RWPE2 (cell line): ENCODE measurements around the gene SPIN1.

Experiments used
- ATAC-seq: fragments of 200-7000 bp; cut with Tn5 transposase; 3 replicates; pipeline ENCODE4 v1.9.1; 2021; ENCODE audit warnings: low read depth
- DNase-seq: peaks from one replicate; pipeline ENCODE4 v3.0.0-alpha.2; 2020; ENCODE audit warnings: low spot score
- H3K27ac ChIP-seq: fragments of 450-650 bp; 2 replicates; pipeline ENCODE4 v1.5.1; 2017; ENCODE audit warnings: mild to moderate bottlenecking; ENCODE audit not compliant: poor library complexity, severe bottlenecking
- H3K27me3 ChIP-seq: fragments of 250-450 bp; sonication (Bioruptor Pico); 2 replicates; pipeline ENCODE4 v1.5.1; 2021; ENCODE audit warnings: mild to moderate bottlenecking, moderate library complexity; ENCODE audit not compliant: insufficient read depth, poor library complexity, severe bottlenecking
- H3K36me3 ChIP-seq: fragments of 250-450 bp; sonication (Bioruptor Pico); 2 replicates; pipeline ENCODE4 v1.5.1; 2020; ENCODE audit warnings: low read depth, mild to moderate bottlenecking, moderate library complexity
- H3K4me1 ChIP-seq: fragments of 250-450 bp; sonication (Bioruptor Pico); 2 replicates; pipeline ENCODE4 v1.5.1; 2021; ENCODE audit warnings: mild to moderate bottlenecking, moderate library complexity; ENCODE audit not compliant: insufficient read depth, poor library complexity, severe bottlenecking
- H3K4me3 ChIP-seq: fragments of 250-450 bp; sonication (Bioruptor Pico); 2 replicates; pipeline ENCODE4 v1.5.1; 2021; ENCODE audit warnings: mild to moderate bottlenecking, moderate library complexity; ENCODE audit not compliant: severe bottlenecking
- H3K9me3 ChIP-seq: fragments of 250-450 bp; sonication (Bioruptor Pico); 2 replicates; pipeline ENCODE4 v1.5.1; 2021; ENCODE audit warnings: mild to moderate bottlenecking, moderate library complexity; ENCODE audit not compliant: severe bottlenecking
- CTCF ChIP-seq: fragments of 450-650 bp; IDR thresholded peaks from one replicate; pipeline ENCODE4 v1.5.1; 2017; ENCODE audit warnings: mild to moderate bottlenecking, moderate library complexity; ENCODE audit not compliant: poor library complexity, severe bottlenecking

The SPIN1 gene

GRCh38 chr9:88387036-88387551 is 1.1 kb upstream of the SPIN1 start:
- ATAC-seq: peak; percentile 3; the same call in 2 of the 3 replicates
- H3K9me3 ChIP-seq: no peaks in the 10 kb centered on the region
- no peaks in the 10 kb centered on the region for H3K27me3 ChIP-seq
- peak overlapping the region; percentile 100 for H3K4me3 ChIP-seq
- peaks cover 29% of the 10 kb centered on the region for H3K36me3 ChIP-seq
- H3K27ac ChIP-seq: peak overlapping the region; percentile 83
- TF ChIP-seq CTCF: no peak
- peaks cover 13% of the 10 kb centered on the region for H3K4me1 ChIP-seq
- DNase-seq: no peak

- peak overlapping the region; percentile 83 for H3K27ac ChIP-seq
- ATAC-seq: peak; percentile 76
- peak overlapping the region; percentile 100 for H3K4me3 ChIP-seq
- H3K4me1 ChIP-seq: peaks cover 13% of the 10 kb centered on the region
- no peaks in the 10 kb centered on the region for H3K9me3 ChIP-seq
- TF ChIP-seq CTCF: no peak
- DNase-seq: peak; percentile 68
- H3K27me3 ChIP-seq: no peaks in the 10 kb centered on the region
- H3K36me3 ChIP-seq: peaks cover 29% of the 10 kb centered on the region
These were observed 567 bp upstream of the SPIN1 start for GRCh38 chr9:88387552-88388202.

- Histone ChIP-seq H3K4me3 (peak overlapping the region; percentile 100), H3K27ac (peak overlapping the region; percentile 83), H3K4me1 (peaks cover 13% of the 10 kb centered on the region), H3K36me3 (peaks cover 33% of the 10 kb centered on the region), H3K27me3 (no peaks in the 10 kb centered on the region), H3K9me3 (no peaks in the 10 kb centered on the region)
- ATAC-seq: peak; percentile 26
- peak; percentile 68 for TF ChIP-seq CTCF
- peak; percentile 53 for DNase-seq
These were observed 802 bp downstream of the SPIN1 start for GRCh38 chr9:88388886-88389605.

GRCh38 chr9:88390371-88390990 is 2.2 kb downstream of the SPIN1 start:
- H3K36me3 ChIP-seq: peaks cover 41% of the 10 kb centered on the region
- no peaks in the 10 kb centered on the region for H3K27me3 ChIP-seq
- H3K9me3 ChIP-seq: no peaks in the 10 kb centered on the region
- H3K4me3 ChIP-seq: no peak overlapping the region
- ATAC-seq: no peak
- peak overlapping the region; percentile 83 for H3K27ac ChIP-seq
- peaks cover 13% of the 10 kb centered on the region for H3K4me1 ChIP-seq
- DNase-seq: no peak
- no peak for TF ChIP-seq CTCF
